MCF 10A (cell line): ENCODE results near the gene BAZ2A. TPM values are rescaled to one million over a fixed set of nuclear protein-coding genes. Genes with fewer than 3 reads are reported as not detected.
A peak's percentile ranks its signal among the peaks of the same experiment; 100 is the strongest.

ENCODE experiments used
- BruUV-seq: library from RNA; stranded (reverse); fragments of 400-500 nt; replicated peaks from 2 replicates; lab custom pipeline; 2021; lab: Mats Ljungman, UMichigan
- CTCF ChIA-PET: fragments of 300-600 bp; sonication (Branson Sonifier 250); formaldehyde crosslinking; extraction: SDS; loops from one replicate; lab custom pipeline; 2021; ENCODE audit warnings: antibody characterized with exemption, inconsistent platforms; lab: Yijun Ruan, JAX
- POLR2A ChIA-PET: fragments of 300-600, 350-650 bp; sonication (Branson Sonifier 250); formaldehyde crosslinking; extraction: SDS; loops from one replicate; lab custom pipeline; 2020; ENCODE audit warnings: antibody characterized with exemption, inconsistent platforms; lab: Yijun Ruan, JAX
- DNase-seq: peaks from one replicate; pipeline ENCODE4 v3.0.0-alpha.2; 2018; ENCODE audit not compliant: unreplicated experiment
- H3K27ac Mint-ChIP-seq: one replicate; pipeline ENCODE4 v1.8.0; 2022; ENCODE audit warnings: mild to moderate bottlenecking, low read depth, mixed read lengths; ENCODE audit not compliant: unreplicated experiment
- H3K27me3 Mint-ChIP-seq: one replicate; pipeline ENCODE4 v1.8.0; 2022; ENCODE audit warnings: mixed read lengths; ENCODE audit not compliant: insufficient read depth, unreplicated experiment
- H3K36me3 Mint-ChIP-seq: one replicate; pipeline ENCODE4 v1.8.0; 2022; ENCODE audit warnings: mild to moderate bottlenecking, moderate library complexity, mixed read lengths; ENCODE audit not compliant: insufficient read depth, unreplicated experiment
- H3K4me1 Mint-ChIP-seq: one replicate; pipeline ENCODE4 v1.8.0; 2022; ENCODE audit warnings: mixed read lengths; ENCODE audit not compliant: insufficient read depth, unreplicated experiment
- H3K4me3 Mint-ChIP-seq: one replicate; pipeline ENCODE4 v1.8.0; 2022; ENCODE audit warnings: mild to moderate bottlenecking, moderate library complexity, mixed read lengths; ENCODE audit not compliant: unreplicated experiment
- H3K9me3 Mint-ChIP-seq: one replicate; pipeline ENCODE4 v1.8.0; 2022; ENCODE audit warnings: mixed read lengths; ENCODE audit not compliant: unreplicated experiment
- intact Hi-C: fragments of 100-400 bp; cut with micrococcal nuclease; formaldehyde crosslinking; loops from 2 replicates; pipeline ENCODE4 v1.14.1; 2022
- total RNA-seq: library from RNA; stranded (reverse); gene quantifications from 2 replicates; pipeline ENCODE4 v1.2.3, GENCODE V29; 2022
- TF ChIP-seq, protein P1 (sequence below): fragments of 200-600 bp; IDR thresholded peaks from one replicate; pipeline ENCODE4 v1.8.0; 2022; ENCODE audit warnings: antibody characterized with exemption, mild to moderate bottlenecking; ENCODE audit not compliant: unreplicated experiment

Gene BAZ2A
- total RNA-seq, 1 experiment from 2014 or later: 87.3 TPM

DNA sequence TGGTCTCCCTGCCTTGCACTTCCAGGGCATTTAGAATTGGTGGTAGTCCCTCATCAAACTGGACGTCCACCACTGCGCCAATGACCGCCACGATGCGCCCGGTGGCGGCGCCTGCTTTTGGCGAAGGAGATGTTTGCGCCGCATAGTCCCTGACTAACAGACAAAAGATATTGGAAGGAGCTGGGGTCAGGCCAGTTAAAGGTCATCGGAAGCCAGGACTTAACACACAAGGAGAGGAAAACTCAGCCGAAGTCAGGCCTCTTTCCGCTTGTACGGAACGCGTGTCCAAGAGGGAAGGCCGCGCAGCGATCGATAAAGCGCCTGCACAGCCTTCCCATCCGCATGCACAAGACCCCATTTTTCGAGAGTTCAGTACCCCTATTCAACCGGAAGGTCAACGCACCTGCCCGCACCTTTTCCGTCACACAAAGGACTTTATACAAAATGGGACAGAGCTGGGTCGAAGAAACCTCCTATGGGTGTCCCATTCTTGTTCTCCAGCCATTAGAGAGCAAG lies 15.1 kb upstream of the BAZ2A start:
- ChIA-PET POLR2A (interaction anchor here (0.6 to 5.8 kb wide), 24 partner anchors 10 to 466 kb away, joined by 3 to 115 read pairs (median 4); partner anchors contain the start of genes BAZ2A, NACA, PAN2 and PTGES3), CTCF (interaction anchor here (0.8 to 3.7 kb wide), 2 partner anchors 9 to 12 kb away, joined by 3 to 36 read pairs; no protein-coding TSS in a partner anchor)
- BruUV-seq: TSS peak; percentile 66
- intact Hi-C loops: no loop called here
- Mint-ChIP-seq H3K4me1 (peaks cover 9% of the 10 kb centered on the region), H3K9me3 (no peaks in the 10 kb centered on the region), H3K4me3 (peak overlapping the region; percentile 74), H3K27me3 (no peaks in the 10 kb centered on the region), H3K36me3 (peaks cover 58% of the 10 kb centered on the region), H3K27ac (peak overlapping the region; percentile 93)
- TF ChIP-seq, protein P1, sequence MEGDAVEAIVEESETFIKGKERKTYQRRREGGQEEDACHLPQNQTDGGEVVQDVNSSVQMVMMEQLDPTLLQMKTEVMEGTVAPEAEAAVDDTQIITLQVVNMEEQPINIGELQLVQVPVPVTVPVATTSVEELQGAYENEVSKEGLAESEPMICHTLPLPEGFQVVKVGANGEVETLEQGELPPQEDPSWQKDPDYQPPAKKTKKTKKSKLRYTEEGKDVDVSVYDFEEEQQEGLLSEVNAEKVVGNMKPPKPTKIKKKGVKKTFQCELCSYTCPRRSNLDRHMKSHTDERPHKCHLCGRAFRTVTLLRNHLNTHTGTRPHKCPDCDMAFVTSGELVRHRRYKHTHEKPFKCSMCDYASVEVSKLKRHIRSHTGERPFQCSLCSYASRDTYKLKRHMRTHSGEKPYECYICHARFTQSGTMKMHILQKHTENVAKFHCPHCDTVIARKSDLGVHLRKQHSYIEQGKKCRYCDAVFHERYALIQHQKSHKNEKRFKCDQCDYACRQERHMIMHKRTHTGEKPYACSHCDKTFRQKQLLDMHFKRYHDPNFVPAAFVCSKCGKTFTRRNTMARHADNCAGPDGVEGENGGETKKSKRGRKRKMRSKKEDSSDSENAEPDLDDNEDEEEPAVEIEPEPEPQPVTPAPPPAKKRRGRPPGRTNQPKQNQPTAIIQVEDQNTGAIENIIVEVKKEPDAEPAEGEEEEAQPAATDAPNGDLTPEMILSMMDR: no peak
- no peak for DNase-seq

- TF ChIP-seq, protein P1: no peak
- Mint-ChIP-seq H3K36me3 (peaks cover 64% of the 10 kb centered on the region), H3K4me3 (peak overlapping the region; percentile 74), H3K4me1 (peaks cover 9% of the 10 kb centered on the region), H3K27me3 (no peaks in the 10 kb centered on the region), H3K27ac (peak overlapping the region; percentile 93), H3K9me3 (no peaks in the 10 kb centered on the region)
- intact Hi-C loops: no loop called here
- BruUV-seq: no TSS peak
- ChIA-PET CTCF (interaction anchor here (3.7 kb wide), 1 partner anchor 9 kb away, joined by 36 read pairs; no protein-coding TSS in a partner anchor), POLR2A (interaction anchor here (0.9 to 5.8 kb wide), 13 partner anchors 10 to 421 kb away, joined by 3 to 115 read pairs (median 20); partner anchors contain the start of genes BAZ2A, NACA, PTGES3 and RBMS2)
- no peak for DNase-seq
Measured at GRCh38 chr12:56644654-56645053, 14.5 kb upstream of the BAZ2A start.

DNA sequence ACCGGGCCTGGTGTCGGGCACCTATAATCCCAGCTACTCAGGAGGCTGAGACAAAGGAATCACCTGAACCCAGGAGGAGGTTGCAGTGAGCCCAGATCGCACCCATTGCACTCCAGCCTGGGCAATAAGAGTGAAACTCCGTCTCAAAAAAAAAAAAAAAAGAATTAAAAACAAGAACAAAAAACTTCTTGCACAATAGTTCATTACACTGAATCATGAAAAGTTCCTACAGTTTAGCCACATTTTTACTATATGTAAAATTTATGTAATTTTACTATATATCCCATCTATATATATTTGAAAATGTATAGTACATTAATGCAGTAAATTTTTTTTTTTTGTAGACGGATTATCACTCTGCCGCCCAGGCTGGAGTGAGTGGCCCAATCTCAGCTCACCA lies 11.1 kb upstream of the BAZ2A start:
- CTCF ChIA-PET: interaction anchor here (0.6 to 0.8 kb wide), 2 partner anchors 9 to 26 kb away, joined by 3 to 5 read pairs; no protein-coding TSS in a partner anchor
- Mint-ChIP-seq H3K9me3 (no peaks in the 10 kb centered on the region), H3K27me3 (no peaks in the 10 kb centered on the region), H3K36me3 (peaks cover 94% of the 10 kb centered on the region), H3K4me1 (peaks cover 29% of the 10 kb centered on the region), H3K27ac (no peak overlapping the region), H3K4me3 (no peak overlapping the region)
- intact Hi-C loops: no loop called here
- TF ChIP-seq, protein P1: no peak
- BruUV-seq: no TSS peak
- POLR2A ChIA-PET: no interaction called here
- DNase-seq: no peak

DNA sequence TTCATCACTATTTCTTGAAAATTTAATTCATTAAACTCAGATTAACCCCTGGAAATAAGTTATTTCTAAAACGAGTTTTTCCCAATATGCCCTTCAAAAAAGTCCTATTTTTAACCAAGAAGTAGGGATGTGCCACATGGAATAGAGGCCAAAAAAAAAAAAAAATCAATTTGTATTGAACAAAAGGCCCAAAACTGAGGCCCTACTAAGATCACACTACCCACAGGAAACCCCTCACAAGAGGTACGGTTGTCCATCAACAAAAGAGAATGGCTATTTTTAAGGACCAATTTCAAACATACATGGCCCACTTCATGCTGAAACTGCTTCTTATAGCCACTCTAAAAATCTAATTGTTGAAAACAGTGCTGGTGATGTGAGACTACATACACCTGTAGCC lies 7.5 kb upstream of the BAZ2A start:
- intact Hi-C loops: loop anchor here (1.0 to 5.0 kb wide), 4 partner anchors 9 to 350 kb away; partner anchors contain the start of gene NACA
- no peaks in the 10 kb centered on the region for H3K9me3 Mint-ChIP-seq
- TF ChIP-seq, protein P1: no peak
- BruUV-seq: no TSS peak
- H3K4me3 Mint-ChIP-seq: no peak overlapping the region
- H3K27ac Mint-ChIP-seq: peak overlapping the region; percentile 54
- DNase-seq: no peak
- peaks cover 44% of the 10 kb centered on the region for H3K4me1 Mint-ChIP-seq
- peaks cover 60% of the 10 kb centered on the region for H3K36me3 Mint-ChIP-seq
- CTCF ChIA-PET: interaction anchor here (0.6 kb wide), 1 partner anchor 11 kb away, joined by 4 read pairs; no protein-coding TSS in a partner anchor
- no peaks in the 10 kb centered on the region for H3K27me3 Mint-ChIP-seq
- POLR2A ChIA-PET: interaction anchor here (1.6 to 2.8 kb wide), 3 partner anchors 9 to 88 kb away, joined by 4 to 22 read pairs (median 11); partner anchors contain the start of genes NACA and PTGES3
